H9 (cell line): ENCODE data around the gene LYAR. TPM values are rescaled to one million over a fixed set of nuclear protein-coding genes. Genes with fewer than 3 reads are reported as not detected.

ENCODE experiments used
- DNase-seq: peaks from one replicate; pipeline ENCODE4 v3.0.0-alpha.2; 2017
- H2AFZ ChIP-seq: one replicate; pipeline ENCODE4 v1.6.1; 2013; ENCODE audit warnings: mild to moderate bottlenecking, low read length, control low read depth, moderate library complexity
- H2AK5ac ChIP-seq: 2 replicates; pipeline ENCODE4 v1.6.1; 2013; ENCODE audit warnings: low read length, control low read depth, mixed read lengths; ENCODE audit not compliant: insufficient read length
- H2BK120ac ChIP-seq: one replicate; pipeline ENCODE4 v1.6.1; 2013; ENCODE audit warnings: low read depth, mild to moderate bottlenecking, low read length, control low read depth, inconsistent platforms; ENCODE audit not compliant: poor library complexity, severe bottlenecking
- H2BK12ac ChIP-seq: 2 replicates; pipeline ENCODE4 v1.6.1; 2013; ENCODE audit warnings: low read length, control low read depth, mixed read lengths, low read depth; ENCODE audit not compliant: insufficient read length
- H2BK15ac ChIP-seq: 2 replicates; pipeline ENCODE4 v1.6.1; 2013; ENCODE audit warnings: low read depth, low read length, control low read depth
- H2BK20ac ChIP-seq: one replicate; pipeline ENCODE4 v1.6.1; 2013; ENCODE audit warnings: low read depth, mild to moderate bottlenecking, low read length, control low read depth, inconsistent platforms; ENCODE audit not compliant: poor library complexity, severe bottlenecking
- H2BK5ac ChIP-seq: 2 replicates; pipeline ENCODE4 v1.6.1; 2013; ENCODE audit warnings: low read length, control low read depth, mixed read lengths; ENCODE audit not compliant: insufficient read length
- H3K14ac ChIP-seq: 2 replicates; pipeline ENCODE4 v1.6.1; 2013; ENCODE audit warnings: low read length, control low read depth; ENCODE audit not compliant: insufficient read depth
- H3K18ac ChIP-seq: 2 replicates; pipeline ENCODE4 v1.6.1; 2013; ENCODE audit warnings: low read depth, mild to moderate bottlenecking, mixed read lengths, low read length, control low read depth; ENCODE audit not compliant: insufficient read length
- H3K23ac ChIP-seq: 2 replicates; pipeline ENCODE4 v1.6.1; 2013; ENCODE audit warnings: low read length, control low read depth, mixed read lengths, low read depth; ENCODE audit not compliant: insufficient read length
- H3K23me2 ChIP-seq: 2 replicates; pipeline ENCODE4 v1.6.1; 2013; ENCODE audit warnings: low read depth, mild to moderate bottlenecking, mixed read lengths, low read length, control low read depth; ENCODE audit not compliant: insufficient read length, poor library complexity, severe bottlenecking
- H3K27ac ChIP-seq: 2 replicates; pipeline ENCODE4 v1.5.1; 2013; ENCODE audit warnings: low read length, control low read depth, mixed read lengths, low read depth; ENCODE audit not compliant: insufficient read length
- H3K27me3 ChIP-seq: 2 replicates; pipeline ENCODE4 v1.6.1; 2013; ENCODE audit warnings: low read length, control low read depth, inconsistent platforms; ENCODE audit not compliant: insufficient read depth
- H3K4ac ChIP-seq: 2 replicates; pipeline ENCODE4 v1.6.1; 2013; ENCODE audit warnings: low read depth, mild to moderate bottlenecking, control low read depth, inconsistent platforms, low read length, moderate library complexity
- H3K4me1 ChIP-seq: 2 replicates; pipeline ENCODE4 v1.6.1; 2013; ENCODE audit warnings: low read length, control low read depth, inconsistent platforms; ENCODE audit not compliant: insufficient read depth
- H3K4me2 ChIP-seq: 2 replicates; pipeline ENCODE4 v1.6.1; 2013; ENCODE audit warnings: low read length, control low read depth, mixed read lengths; ENCODE audit not compliant: insufficient read length, insufficient read depth
- H3K56ac ChIP-seq: 2 replicates; pipeline ENCODE4 v1.6.1; 2013; ENCODE audit warnings: low read depth, mild to moderate bottlenecking, mixed read lengths, low read length, control low read depth; ENCODE audit not compliant: insufficient read length
- H3K79me1 ChIP-seq: 2 replicates; pipeline ENCODE4 v1.6.1; 2013; ENCODE audit warnings: low read depth, mild to moderate bottlenecking, moderate library complexity, low read length, control low read depth, inconsistent platforms; ENCODE audit not compliant: insufficient read depth, poor library complexity, severe bottlenecking
- H3K79me2 ChIP-seq: 2 replicates; pipeline ENCODE4 v1.6.1; 2013; ENCODE audit warnings: low read length, control low read depth, inconsistent platforms; ENCODE audit not compliant: insufficient read depth
- H3K9ac ChIP-seq: 2 replicates; pipeline ENCODE4 v1.6.1; 2013; ENCODE audit warnings: low read length, control low read depth, mixed read lengths; ENCODE audit not compliant: insufficient read length; ENCODE audit errors: extremely low read depth
- H3K9me3 ChIP-seq: one replicate; pipeline ENCODE4 v1.6.1; 2013; ENCODE audit warnings: low read depth, low read length, inconsistent platforms; ENCODE audit not compliant: control insufficient read depth
- H3T11ph ChIP-seq: one replicate; pipeline ENCODE4 v1.6.1; 2013; ENCODE audit warnings: mild to moderate bottlenecking, low read length, control low read depth, inconsistent platforms
- H4K20me1 ChIP-seq: one replicate; pipeline ENCODE4 v1.6.1; 2013; ENCODE audit not compliant: control insufficient read depth, insufficient read length, insufficient read depth
- H4K5ac ChIP-seq: 2 replicates; pipeline ENCODE4 v1.6.1; 2013; ENCODE audit warnings: low read depth, mild to moderate bottlenecking, mixed read lengths, low read length, control low read depth; ENCODE audit not compliant: insufficient read length
- H4K8ac ChIP-seq: replicated peaks from 2 replicates; pipeline ENCODE4 v1.6.1; 2013; ENCODE audit warnings: low read length, control low read depth, mixed read lengths, low read depth; ENCODE audit not compliant: insufficient read length
- H4K91ac ChIP-seq: 2 replicates; pipeline ENCODE4 v1.6.1; 2013; ENCODE audit warnings: low read depth, mild to moderate bottlenecking, moderate library complexity, mixed read lengths, low read length, control low read depth; ENCODE audit not compliant: insufficient read length
- H3K27ac Mint-ChIP-seq, 3 experiments: 2 replicates in 2 of 3; 3 replicates in 1 of 3; pipeline ENCODE4 v1.8.0; 2020 to 2021; ENCODE audit warnings: mixed read lengths in 3 of 3, mild to moderate bottlenecking in 1 of 3, moderate library complexity in 1 of 3
- H3K27me3 Mint-ChIP-seq: 2 replicates; pipeline ENCODE4 v1.8.0; 2021; ENCODE audit warnings: low read depth, mild to moderate bottlenecking, moderate library complexity, mixed read lengths
- H3K36me3 Mint-ChIP-seq, 3 experiments: 2 replicates in 2 of 3; 3 replicates in 1 of 3; pipeline ENCODE4 v1.8.0; 2020 to 2021; ENCODE audit warnings: low read depth in 3 of 3, mixed read lengths in 3 of 3; ENCODE audit not compliant: insufficient read depth in 1 of 3
- H3K4me1 Mint-ChIP-seq, 2 experiments: 2 replicates each; pipeline ENCODE4 v1.8.0; 2020; ENCODE audit warnings: mixed read lengths in 2 of 2
- H3K4me3 Mint-ChIP-seq, 2 experiments: 2 replicates in 1 of 2; 3 replicates in 1 of 2; pipeline ENCODE4 v1.8.0; 2020 to 2021; ENCODE audit warnings: mild to moderate bottlenecking in 2 of 2, mixed read lengths in 2 of 2, moderate library complexity in 1 of 2
- H3K9me3 Mint-ChIP-seq, 2 experiments: 2 replicates in 1 of 2; 3 replicates in 1 of 2; pipeline ENCODE4 v1.8.0; 2020; ENCODE audit warnings: mild to moderate bottlenecking in 2 of 2, mixed read lengths in 2 of 2, moderate library complexity in 1 of 2
- WGBS: extraction: QIAGEN DNeasy Blood & Tissue Kit; methylation state at CpG from one replicate; pipeline ENCODE4 v1.1.7; 2013; ENCODE audit warnings: missing lambda C conversion rate, low lambda C conversion rate, mixed read lengths; ENCODE audit not compliant: insufficient read length; ENCODE audit errors: extremely low coverage; 5-methylcytosine and 5-hydroxymethylcytosine counted together
- total RNA-seq: library from RNA; stranded (reverse); gene quantifications from 2 replicates; pipeline ENCODE4 v1.2.1, GENCODE V29; 2021
- TF ChIP-seq, protein P1 (sequence below): fragments of 200-600 bp; sonication (generic); conservative IDR thresholded peaks from 3 replicates; pipeline ENCODE4 v1.8.0; 2021; ENCODE audit warnings: antibody characterized with exemption, mild to moderate bottlenecking

LYAR gene
- total RNA-seq, 1 experiment from 2014 or later, result 50.9 TPM

DNA sequence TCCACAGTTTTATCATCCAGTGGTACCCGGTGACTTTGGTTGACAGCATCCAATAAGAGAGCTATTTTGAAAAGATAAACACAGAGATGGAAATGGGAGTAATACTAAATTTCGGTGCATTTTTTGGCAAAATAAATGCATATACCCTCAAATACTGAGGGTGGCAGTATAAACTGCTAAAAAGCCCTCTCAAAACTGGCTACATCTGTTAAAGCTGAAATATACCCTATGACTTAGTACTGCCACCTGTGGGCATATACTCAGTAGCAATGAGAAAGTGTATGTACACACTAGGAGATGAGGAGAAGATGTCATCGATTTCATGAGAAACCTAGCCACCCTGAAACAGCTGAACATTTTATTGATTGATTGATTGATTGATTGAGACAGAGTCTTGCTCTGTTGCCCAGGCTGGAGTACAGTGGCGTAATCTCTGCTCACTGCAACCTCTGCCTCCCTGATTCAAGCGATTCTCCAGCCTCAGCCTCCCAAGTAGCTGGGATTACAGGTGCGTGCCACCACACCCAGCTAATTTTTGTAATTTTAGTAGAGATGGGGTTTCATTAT is 29.7 kb downstream of the LYAR start:
- Histone ChIP-seq H3K23me2 (no peaks in the 10 kb centered on the region), H3K4me2 (no peak overlapping the region), H3K18ac (no peak overlapping the region), H2BK20ac (no peak overlapping the region), H3K14ac (no peak overlapping the region), H2BK12ac (no peak overlapping the region), H3K27ac (no peak overlapping the region), H3K79me1 (no peaks in the 10 kb centered on the region), H2AFZ (no peak overlapping the region), H2BK120ac (no peak overlapping the region), H4K20me1 (no peaks in the 10 kb centered on the region), H3K4me1 (no peaks in the 10 kb centered on the region), H3K79me2 (no peaks in the 10 kb centered on the region), H4K5ac (no peak overlapping the region), H4K8ac (no peak overlapping the region), H3T11ph (no peak overlapping the region), H2BK15ac (no peak overlapping the region), H3K9ac (no peak overlapping the region), H3K27me3 (no peaks in the 10 kb centered on the region), H4K91ac (no peak overlapping the region), H2BK5ac (no peak overlapping the region), H3K9me3 (no peaks in the 10 kb centered on the region), H2AK5ac (no peak overlapping the region), H3K56ac (no peak overlapping the region), H3K23ac (no peak overlapping the region), H3K4ac (no peak overlapping the region)
- Mint-ChIP-seq H3K27ac (no peak overlapping the region), H3K4me3 (no peak overlapping the region), H3K36me3 (no peaks in the 10 kb centered on the region), H3K27me3 (peaks cover 3% of the 10 kb centered on the region; the same call in 1 of the 2 replicates), H3K9me3 (no peaks in the 10 kb centered on the region), H3K4me1 (peaks cover 3% of the 10 kb centered on the region in 2 experiments; a peak in 1 of 4 replicates)
- TF ChIP-seq, protein P1, sequence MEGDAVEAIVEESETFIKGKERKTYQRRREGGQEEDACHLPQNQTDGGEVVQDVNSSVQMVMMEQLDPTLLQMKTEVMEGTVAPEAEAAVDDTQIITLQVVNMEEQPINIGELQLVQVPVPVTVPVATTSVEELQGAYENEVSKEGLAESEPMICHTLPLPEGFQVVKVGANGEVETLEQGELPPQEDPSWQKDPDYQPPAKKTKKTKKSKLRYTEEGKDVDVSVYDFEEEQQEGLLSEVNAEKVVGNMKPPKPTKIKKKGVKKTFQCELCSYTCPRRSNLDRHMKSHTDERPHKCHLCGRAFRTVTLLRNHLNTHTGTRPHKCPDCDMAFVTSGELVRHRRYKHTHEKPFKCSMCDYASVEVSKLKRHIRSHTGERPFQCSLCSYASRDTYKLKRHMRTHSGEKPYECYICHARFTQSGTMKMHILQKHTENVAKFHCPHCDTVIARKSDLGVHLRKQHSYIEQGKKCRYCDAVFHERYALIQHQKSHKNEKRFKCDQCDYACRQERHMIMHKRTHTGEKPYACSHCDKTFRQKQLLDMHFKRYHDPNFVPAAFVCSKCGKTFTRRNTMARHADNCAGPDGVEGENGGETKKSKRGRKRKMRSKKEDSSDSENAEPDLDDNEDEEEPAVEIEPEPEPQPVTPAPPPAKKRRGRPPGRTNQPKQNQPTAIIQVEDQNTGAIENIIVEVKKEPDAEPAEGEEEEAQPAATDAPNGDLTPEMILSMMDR, result peak; percentile 44; the same call in 2 of the 3 replicates
- no CpG with 5 or more reads among the region's 6 CpGs for WGBS
- DNase-seq, result no peak
